DMS114 treated with DMSO at 0.1 percent for 48 hours (cell line): ENCODE results near the gene LTC4S.
"Not testable (repeated sequence)": the region's sequence is repeated elsewhere in the genome, so short reads cannot be mapped to it uniquely, and the experiment has no call there.

Source experiments
- DNase-seq: peaks from one replicate; lab custom pipeline; 2025; ENCODE audit not compliant: unreplicated experiment; lab: John Stamatoyannopoulos, UW

Gene LTC4S

GRCh38 chr5:179769271-179769670 is 24.5 kb upstream of the LTC4S start:
- no peak for DNase-seq

- no peak for DNase-seq
These were observed 24.0 kb upstream of the LTC4S start for GRCh38 chr5:179769796-179770195.

GRCh38 chr5:179771311-179771895 is 22.4 kb upstream of the LTC4S start:
- DNase-seq = no peak

- DNase-seq = no peak
These were observed 21.4 kb upstream of the LTC4S start for GRCh38 chr5:179772351-179772750.

GRCh38 chr5:179773686-179774040 is 20.1 kb upstream of the LTC4S start:
- no peak for DNase-seq

GRCh38 chr5:179774442-179774841 is 19.3 kb upstream of the LTC4S start:
- no peak for DNase-seq

- DNase-seq = no peak
These were observed 17.3 kb upstream of the LTC4S start for GRCh38 chr5:179776411-179776938.

- DNase-seq = no peak
These were observed 16.3 kb upstream of the LTC4S start for GRCh38 chr5:179777456-179777855.

- no peak for DNase-seq
These were observed 15.9 kb upstream of the LTC4S start for GRCh38 chr5:179777909-179778308.

GRCh38 chr5:179778591-179778990 is 15.2 kb upstream of the LTC4S start:
- no peak for DNase-seq

- no peak for DNase-seq
These were observed 14.0 kb upstream of the LTC4S start for GRCh38 chr5:179779826-179780225.

- DNase-seq = no peak
These were observed 13.4 kb upstream of the LTC4S start for GRCh38 chr5:179780362-179780761.

GRCh38 chr5:179781846-179782245 is 11.9 kb upstream of the LTC4S start:
- DNase-seq = no peak

- no peak for DNase-seq
These were observed 10.7 kb upstream of the LTC4S start for GRCh38 chr5:179783128-179783527.

- DNase-seq = no peak
These were observed 6.9 kb upstream of the LTC4S start for GRCh38 chr5:179786861-179787260.

GRCh38 chr5:179788193-179788854 is 5.5 kb upstream of the LTC4S start:
- no peak for DNase-seq

GRCh38 chr5:179789278-179789677 is 4.5 kb upstream of the LTC4S start:
- DNase-seq = not testable (repeated sequence)

GRCh38 chr5:179791881-179792611 is 1.7 kb upstream of the LTC4S start:
- no peak for DNase-seq

GRCh38 chr5:179792612-179793467 is 946 bp upstream of the LTC4S start:
- no peak for DNase-seq

- no peak for DNase-seq
These were observed 385 bp downstream of the LTC4S start for GRCh38 chr5:179794171-179794570.

GRCh38 chr5:179794575-179794974 is 789 bp downstream of the LTC4S start:
- no peak for DNase-seq
